Activated B cell treated with CpG ODN at 0.5 μM for 24 hours (primary cell): ENCODE data around the gene C3orf85. TPM values are rescaled to one million over a fixed set of nuclear protein-coding genes. Genes with fewer than 3 reads are reported as not detected.

Experiments
- ATAC-seq: fragments of 200-7000 bp; cut with Tn5 transposase; one replicate; pipeline ENCODE4 v1.10.0; 2021; ENCODE audit warnings: low read depth, mild to moderate bottlenecking, moderate library complexity
- CTCF ChIA-PET: fragments of 350-600 bp; sonication (Branson Sonifier 250); formaldehyde crosslinking; loops from one replicate; lab custom pipeline; 2021; ENCODE audit warnings: antibody characterized with exemption; lab: Charles Lee
- POLR2A ChIA-PET: fragments of 350-600 bp; sonication (Branson Sonifier 250); formaldehyde crosslinking; loops from one replicate; lab custom pipeline; 2021; ENCODE audit warnings: antibody characterized with exemption; lab: Charles Lee
- DNase-seq: peaks from one replicate; pipeline ENCODE4 v3.0.0; 2022
- H3K27ac Mint-ChIP-seq: one replicate; pipeline ENCODE4 v1.8.0; 2020; ENCODE audit warnings: mixed read lengths
- H3K27me3 Mint-ChIP-seq: one replicate; pipeline ENCODE4 v1.8.0; 2021; ENCODE audit warnings: mixed read lengths
- H3K36me3 Mint-ChIP-seq: one replicate; pipeline ENCODE4 v1.8.0; 2021; ENCODE audit warnings: low read depth, mixed read lengths
- H3K4me1 Mint-ChIP-seq: one replicate; pipeline ENCODE4 v1.8.0; 2021; ENCODE audit warnings: mixed read lengths
- H3K4me3 Mint-ChIP-seq: one replicate; pipeline ENCODE4 v1.8.0; 2020; ENCODE audit warnings: mild to moderate bottlenecking, mixed read lengths
- H3K9me3 Mint-ChIP-seq: one replicate; pipeline ENCODE4 v1.8.0; 2020; ENCODE audit warnings: mixed read lengths
- intact Hi-C: fragments of 100-400 bp; cut with micrococcal nuclease; formaldehyde crosslinking; loops from one replicate; pipeline ENCODE4 v1.15.1; 2024
- total RNA-seq: library from RNA; stranded (reverse); gene quantifications from 2 replicates; pipeline ENCODE4 v1.2.3, GENCODE V29; 2022
- TF ChIP-seq, protein P1 (sequence below): fragments of 200-600 bp; IDR thresholded peaks from one replicate; pipeline ENCODE4 v1.8.0; 2022; ENCODE audit warnings: antibody characterized with exemption, mild to moderate bottlenecking

C3orf85 gene
- total RNA-seq, 1 donor from 2014 or later, result not detected

DNA sequence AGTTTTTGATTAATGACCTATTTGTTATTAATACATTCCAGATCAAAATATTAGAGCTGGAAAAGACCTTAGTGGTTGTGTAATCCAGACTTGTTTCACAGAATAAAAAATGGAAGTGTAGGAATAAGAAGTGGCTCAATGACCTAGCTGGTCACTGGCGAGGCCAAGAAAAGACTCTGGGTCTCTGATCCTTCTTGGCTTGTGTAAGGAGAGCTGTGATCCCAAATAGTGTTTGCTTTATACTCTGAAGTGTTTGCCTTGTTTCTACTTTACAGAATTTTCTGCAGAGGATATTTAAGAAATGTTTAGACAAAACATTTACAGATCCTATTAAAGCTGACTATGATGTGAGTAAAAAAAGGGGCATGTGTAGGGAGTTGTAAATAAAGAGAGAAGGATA lies 7.1 kb downstream of the C3orf85 start:
- Mint-ChIP-seq H3K4me3 (no peak overlapping the region), H3K27me3 (no peaks in the 10 kb centered on the region), H3K27ac (no peak overlapping the region), H3K36me3 (no peaks in the 10 kb centered on the region), H3K9me3 (no peaks in the 10 kb centered on the region), H3K4me1 (no peaks in the 10 kb centered on the region)
- ChIA-PET CTCF (no interaction called here), POLR2A (no interaction called here)
- DNase-seq (no peak), ATAC-seq (no peak)
- TF ChIP-seq, protein P1, sequence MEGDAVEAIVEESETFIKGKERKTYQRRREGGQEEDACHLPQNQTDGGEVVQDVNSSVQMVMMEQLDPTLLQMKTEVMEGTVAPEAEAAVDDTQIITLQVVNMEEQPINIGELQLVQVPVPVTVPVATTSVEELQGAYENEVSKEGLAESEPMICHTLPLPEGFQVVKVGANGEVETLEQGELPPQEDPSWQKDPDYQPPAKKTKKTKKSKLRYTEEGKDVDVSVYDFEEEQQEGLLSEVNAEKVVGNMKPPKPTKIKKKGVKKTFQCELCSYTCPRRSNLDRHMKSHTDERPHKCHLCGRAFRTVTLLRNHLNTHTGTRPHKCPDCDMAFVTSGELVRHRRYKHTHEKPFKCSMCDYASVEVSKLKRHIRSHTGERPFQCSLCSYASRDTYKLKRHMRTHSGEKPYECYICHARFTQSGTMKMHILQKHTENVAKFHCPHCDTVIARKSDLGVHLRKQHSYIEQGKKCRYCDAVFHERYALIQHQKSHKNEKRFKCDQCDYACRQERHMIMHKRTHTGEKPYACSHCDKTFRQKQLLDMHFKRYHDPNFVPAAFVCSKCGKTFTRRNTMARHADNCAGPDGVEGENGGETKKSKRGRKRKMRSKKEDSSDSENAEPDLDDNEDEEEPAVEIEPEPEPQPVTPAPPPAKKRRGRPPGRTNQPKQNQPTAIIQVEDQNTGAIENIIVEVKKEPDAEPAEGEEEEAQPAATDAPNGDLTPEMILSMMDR, result no peak
- intact Hi-C loops, result no loop called here

DNA sequence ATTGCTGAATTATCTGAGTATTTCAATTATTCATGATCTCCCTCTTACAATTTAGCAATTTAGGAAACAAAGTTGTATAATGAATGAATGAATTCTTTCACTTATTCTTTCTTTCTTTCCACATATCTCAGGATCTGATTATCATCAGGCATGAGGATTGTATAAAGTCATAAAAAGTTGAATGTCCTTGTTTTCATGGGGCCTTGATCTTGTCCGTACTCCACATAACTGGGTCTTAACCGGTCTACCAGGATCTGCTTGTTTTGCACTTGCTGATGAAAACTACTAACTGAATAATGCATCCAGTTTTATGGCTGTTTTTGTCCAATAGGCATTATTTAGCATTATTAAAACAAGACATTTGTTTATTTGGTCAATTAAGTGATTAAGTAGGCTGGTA lies 12.6 kb downstream of the C3orf85 start:
- DNase-seq (no peak), ATAC-seq (no peak)
- no peak overlapping the region for H3K27ac Mint-ChIP-seq
- H3K36me3 Mint-ChIP-seq, result no peaks in the 10 kb centered on the region
- no peaks in the 10 kb centered on the region for H3K4me1 Mint-ChIP-seq
- no peaks in the 10 kb centered on the region for H3K9me3 Mint-ChIP-seq
- no peak overlapping the region for H3K4me3 Mint-ChIP-seq
- intact Hi-C loops, result no loop called here
- ChIA-PET CTCF (no interaction called here), POLR2A (no interaction called here)
- H3K27me3 Mint-ChIP-seq, result no peaks in the 10 kb centered on the region
- TF ChIP-seq, protein P1, result no peak

DNA sequence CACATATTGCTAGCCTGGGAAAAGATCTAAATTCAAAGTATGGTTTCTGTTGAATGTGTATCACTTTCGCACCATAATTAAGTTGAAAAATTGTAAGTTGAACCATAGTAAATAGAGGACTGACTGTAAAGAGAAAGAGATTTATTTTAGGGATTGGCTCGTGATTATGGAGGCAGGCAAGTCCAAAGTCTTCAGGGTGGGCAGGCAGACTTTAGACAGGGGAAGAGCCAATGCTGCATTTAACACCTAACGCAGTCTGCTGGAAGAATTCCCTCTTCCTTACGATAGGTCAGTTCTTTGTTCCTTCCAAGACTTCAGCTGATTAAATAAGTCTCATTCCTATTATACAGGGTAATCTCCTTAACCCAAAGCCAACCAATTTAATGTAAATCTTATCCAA lies 15.8 kb downstream of the C3orf85 start:
- no peaks in the 10 kb centered on the region for H3K9me3 Mint-ChIP-seq
- CTCF ChIA-PET, result no interaction called here
- no peak overlapping the region for H3K27ac Mint-ChIP-seq
- intact Hi-C loops, result no loop called here
- no peaks in the 10 kb centered on the region for H3K36me3 Mint-ChIP-seq
- no peaks in the 10 kb centered on the region for H3K4me1 Mint-ChIP-seq
- no peaks in the 10 kb centered on the region for H3K27me3 Mint-ChIP-seq
- TF ChIP-seq, protein P1, result no peak
- no peak for ATAC-seq
- H3K4me3 Mint-ChIP-seq, result no peak overlapping the region
- DNase-seq, result no peak
- POLR2A ChIA-PET, result no interaction called here

DNA sequence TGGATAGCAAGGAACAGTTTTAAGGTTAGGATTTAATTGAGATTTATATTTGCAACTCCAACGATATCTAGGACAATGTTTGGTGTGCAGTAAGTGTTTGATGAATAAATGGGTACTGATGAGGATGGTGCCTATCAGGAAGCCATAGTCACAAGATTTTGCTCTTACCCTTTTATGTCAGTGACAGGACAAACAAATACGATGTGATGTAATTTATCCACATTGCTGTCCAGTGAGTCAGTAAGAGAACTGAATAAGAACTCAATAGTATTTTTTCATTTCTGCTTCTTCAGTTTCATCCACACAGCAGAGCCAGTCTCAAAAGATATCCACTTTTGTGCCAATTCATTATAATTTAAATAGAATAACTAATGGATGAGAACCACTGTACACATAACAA lies 18.5 kb downstream of the C3orf85 start:
- no peak for ATAC-seq
- Mint-ChIP-seq H3K27me3 (no peaks in the 10 kb centered on the region), H3K27ac (no peak overlapping the region), H3K4me3 (no peak overlapping the region), H3K9me3 (peaks cover 6% of the 10 kb centered on the region), H3K4me1 (no peaks in the 10 kb centered on the region), H3K36me3 (no peaks in the 10 kb centered on the region)
- no peak for DNase-seq
- intact Hi-C loops, result no loop called here
- CTCF ChIA-PET, result no interaction called here
- TF ChIP-seq, protein P1, result no peak
- POLR2A ChIA-PET, result no interaction called here

DNA sequence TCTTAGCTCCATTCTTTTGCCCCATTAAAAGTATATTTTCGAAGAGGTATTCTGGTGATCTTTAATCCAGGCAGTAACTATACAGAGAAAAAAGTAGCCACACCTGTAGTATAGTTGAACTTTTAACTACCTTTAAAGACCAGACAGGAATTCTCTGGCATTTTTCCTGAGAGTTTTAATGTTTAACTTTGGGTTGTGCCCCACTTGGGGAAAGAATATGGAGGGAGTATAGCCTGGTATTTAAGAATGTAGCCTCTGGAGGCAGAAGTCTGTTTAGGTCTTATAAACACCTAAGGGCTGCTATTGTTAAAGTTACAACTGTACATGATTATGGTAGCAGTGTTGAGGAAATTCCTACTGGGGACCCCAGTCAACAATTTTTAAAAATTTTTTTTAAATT lies 19.3 kb downstream of the C3orf85 start:
- H3K36me3 Mint-ChIP-seq, result no peaks in the 10 kb centered on the region
- ChIA-PET CTCF (no interaction called here), POLR2A (no interaction called here)
- peaks cover 8% of the 10 kb centered on the region for H3K9me3 Mint-ChIP-seq
- no peaks in the 10 kb centered on the region for H3K4me1 Mint-ChIP-seq
- no peak overlapping the region for H3K4me3 Mint-ChIP-seq
- H3K27me3 Mint-ChIP-seq, result no peaks in the 10 kb centered on the region
- H3K27ac Mint-ChIP-seq, result no peak overlapping the region
- DNase-seq, result no peak
- TF ChIP-seq, protein P1, result no peak
- no peak for ATAC-seq
- intact Hi-C loops, result no loop called here
